EL (cell line): ENCODE results near the gene MYO16.

Experiments
- DNase-seq: peaks from one replicate; pipeline ENCODE4 v3.0.0-alpha.2; 2016

Gene MYO16

DNA sequence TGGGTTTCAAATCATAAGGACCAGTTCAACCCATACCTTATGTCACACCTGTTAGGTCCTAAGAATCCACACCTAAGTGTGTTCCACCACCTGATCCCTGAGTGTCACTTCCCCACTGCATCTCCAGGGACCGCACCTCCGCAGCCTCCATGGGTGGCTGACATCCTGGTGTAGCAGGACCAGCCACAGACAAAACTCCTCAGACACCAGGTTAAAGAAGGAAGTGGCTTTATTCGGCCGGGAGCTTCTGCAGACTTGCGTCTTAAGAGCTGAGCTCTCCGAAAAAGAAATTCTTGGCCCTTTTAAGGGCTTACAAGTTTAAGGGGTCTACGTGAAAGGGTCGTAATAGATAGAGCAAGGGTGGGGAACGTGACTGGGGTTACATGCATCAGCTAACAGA is 509.9 kb downstream of the MYO16 start:
- DNase-seq = no peak

GRCh38 chr13:109140054-109140453 is 510.6 kb downstream of the MYO16 start:
- DNase-seq = no peak

DNA sequence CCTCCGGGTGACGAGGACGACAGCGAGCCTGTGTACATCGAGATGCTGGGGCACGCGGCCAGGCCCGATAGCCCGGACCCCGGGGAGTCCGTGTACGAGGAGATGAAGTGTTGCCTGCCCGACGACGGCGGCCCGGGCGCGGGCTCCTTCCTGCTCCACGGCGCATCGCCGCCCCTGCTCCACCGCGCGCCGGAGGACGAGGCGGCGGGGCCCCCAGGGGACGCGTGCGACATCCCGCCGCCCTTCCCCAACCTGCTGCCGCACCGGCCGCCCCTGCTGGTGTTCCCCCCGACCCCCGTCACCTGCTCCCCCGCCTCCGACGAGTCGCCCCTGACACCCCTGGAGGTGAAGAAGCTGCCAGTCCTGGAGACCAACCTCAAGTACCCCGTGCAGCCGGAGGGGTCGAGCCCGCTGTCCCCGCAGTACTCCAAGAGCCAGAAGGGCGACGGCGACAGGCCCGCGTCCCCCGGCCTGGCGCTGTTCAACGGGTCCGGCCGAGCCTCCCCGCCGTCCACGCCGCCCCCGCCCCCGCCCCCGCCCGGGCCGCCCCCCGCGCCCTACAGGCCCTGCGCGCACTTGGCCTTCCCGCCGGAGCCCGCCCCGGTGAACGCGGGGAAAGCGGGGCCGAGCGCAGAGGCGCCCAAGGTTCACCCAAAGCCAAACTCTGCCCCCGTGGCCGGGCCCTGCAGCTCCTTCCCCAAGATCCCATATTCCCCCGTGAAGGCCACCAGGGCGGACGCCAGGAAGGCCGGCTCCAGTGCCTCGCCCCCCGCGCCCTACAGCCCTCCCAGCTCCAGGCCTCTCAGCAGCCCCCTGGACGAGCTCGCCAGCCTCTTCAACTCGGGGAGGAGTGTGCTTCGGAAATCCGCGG is 511.3 kb downstream of the MYO16 start:
- no peak for DNase-seq

GRCh38 chr13:109141706-109142105 is 512.3 kb downstream of the MYO16 start:
- DNase-seq = no peak

- peak; percentile 13 for DNase-seq
Measured at GRCh38 chr13:109144693-109145437, 515.5 kb downstream of the MYO16 start.

DNA sequence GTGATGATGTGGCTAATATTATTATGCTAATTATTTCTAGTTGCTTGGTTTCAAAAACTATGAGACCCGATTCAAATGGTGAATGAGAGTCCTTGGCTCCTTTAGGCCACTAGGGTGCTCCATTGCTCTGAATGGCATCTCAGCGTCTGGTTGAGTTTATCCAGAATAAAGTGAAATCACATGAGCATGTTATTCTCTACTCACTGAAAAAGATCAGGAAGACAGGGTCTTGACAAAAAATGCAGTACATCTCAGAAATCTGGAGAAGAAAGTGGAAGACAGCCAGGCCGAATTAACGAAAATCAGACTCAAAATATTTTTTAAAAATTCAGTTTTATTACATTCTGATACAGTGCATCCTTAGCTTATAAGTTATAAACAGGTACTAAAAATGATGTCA is 516.2 kb downstream of the MYO16 start:
- peak; percentile 68 for DNase-seq

GRCh38 chr13:109146393-109146792 is 517.0 kb downstream of the MYO16 start:
- no peak for DNase-seq

GRCh38 chr13:109146912-109147647 is 517.7 kb downstream of the MYO16 start:
- peak; percentile 84 for DNase-seq

DNA sequence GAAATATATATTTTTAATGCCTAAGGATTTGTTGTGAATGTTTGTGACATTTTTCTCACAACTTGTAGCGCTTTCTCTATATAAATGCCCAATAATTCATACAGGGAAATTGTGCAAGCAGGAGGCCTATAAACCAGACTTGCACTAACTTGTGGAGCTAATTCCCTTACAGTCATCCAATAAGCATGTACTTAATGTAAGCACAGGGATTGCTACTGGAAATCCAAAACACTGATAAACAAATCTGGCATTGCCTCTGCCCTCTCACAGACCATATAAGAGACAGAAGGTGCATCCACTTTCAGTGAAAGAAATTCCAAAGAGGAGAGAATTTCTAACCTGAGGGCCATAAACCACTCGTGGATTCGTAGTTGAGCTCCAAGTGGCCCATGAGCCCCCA is 518.8 kb downstream of the MYO16 start:
- peak; percentile 64 for DNase-seq

DNA sequence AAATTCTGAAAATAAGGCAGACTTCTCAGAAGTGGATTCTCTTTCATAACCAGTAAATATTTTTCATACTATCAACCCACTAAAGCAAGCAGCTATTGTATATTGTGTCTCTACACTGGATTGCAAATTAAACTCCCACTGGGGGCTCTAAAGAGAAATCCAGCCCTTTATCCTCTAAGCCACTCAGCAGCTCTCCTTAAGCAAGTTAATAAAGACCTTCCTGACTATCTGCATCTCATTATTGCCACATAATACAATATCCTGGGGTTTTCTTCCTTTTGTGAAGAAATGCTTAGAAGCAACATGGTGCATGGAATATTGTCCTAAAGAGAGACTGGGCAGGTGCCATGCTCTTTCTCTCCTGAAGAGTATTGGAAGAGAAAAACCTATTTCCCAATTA is 521.3 kb downstream of the MYO16 start:
- no peak for DNase-seq

DNA sequence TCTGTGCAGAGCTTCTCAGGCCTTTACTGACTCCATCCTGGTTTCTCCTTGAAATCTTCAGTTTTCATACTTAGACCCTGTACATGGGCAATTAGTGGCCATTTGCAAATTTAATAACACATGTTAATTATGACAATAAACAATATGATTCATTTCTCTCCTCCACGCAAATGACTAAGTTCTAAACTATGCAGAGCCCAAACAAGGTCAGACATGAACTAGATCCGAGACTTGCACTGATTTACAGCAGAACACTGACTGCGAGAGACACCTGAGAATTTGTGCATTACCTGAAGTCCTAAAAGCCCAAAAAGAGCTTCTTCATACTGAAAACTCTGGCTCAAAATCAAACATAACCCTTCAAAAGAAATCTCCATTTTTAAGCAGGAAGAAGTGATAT is 521.8 kb downstream of the MYO16 start:
- DNase-seq = peak; percentile 15

DNA sequence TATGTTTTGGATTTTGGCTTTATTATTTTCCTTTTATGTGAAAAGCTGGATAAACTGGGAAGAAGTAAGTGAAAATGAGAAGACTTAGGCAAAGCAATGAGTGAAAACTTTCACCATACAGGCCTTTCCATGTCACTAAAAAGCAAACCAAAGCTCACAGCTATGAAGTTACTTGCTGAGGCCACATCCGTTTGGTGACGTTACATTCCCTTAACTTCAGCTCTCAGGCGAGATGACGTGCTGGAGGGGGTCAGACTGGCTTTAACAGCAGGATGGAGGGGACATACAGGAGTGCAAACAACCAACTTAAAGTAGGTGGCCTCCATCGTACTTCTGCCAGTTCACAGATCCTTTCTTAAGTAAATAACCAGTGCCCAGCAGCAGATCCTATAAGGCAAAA is 522.3 kb downstream of the MYO16 start:
- no peak for DNase-seq

DNA sequence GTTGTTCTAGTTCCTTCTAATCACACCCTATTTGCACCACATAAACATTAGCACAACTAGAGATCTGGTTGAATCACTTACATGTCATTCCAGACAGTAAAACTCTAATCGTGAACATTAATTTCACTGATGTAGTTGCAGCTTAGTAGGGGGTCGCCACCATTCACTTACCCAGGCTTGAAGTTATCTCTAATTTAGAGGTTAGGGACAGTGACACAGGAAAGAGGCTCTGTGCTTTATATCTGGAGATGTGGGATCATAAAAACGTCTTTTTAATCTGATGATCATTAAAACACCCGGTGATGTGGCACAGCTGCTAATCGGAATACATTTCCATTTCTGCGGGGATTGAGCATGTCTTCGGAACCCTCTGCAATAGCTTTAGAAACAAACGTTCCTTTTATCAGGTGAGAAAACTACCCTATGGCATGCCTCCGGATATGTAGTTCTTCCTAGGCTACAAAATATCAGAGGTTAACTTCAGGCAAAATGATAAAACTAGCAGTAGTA is 523.0 kb downstream of the MYO16 start:
- DNase-seq = no peak

GRCh38 chr13:109152941-109153340 is 523.5 kb downstream of the MYO16 start:
- DNase-seq = no peak

GRCh38 chr13:109154146-109154545 is 524.7 kb downstream of the MYO16 start:
- DNase-seq = peak; percentile 13

GRCh38 chr13:109154546-109154945 is 525.1 kb downstream of the MYO16 start:
- DNase-seq = peak; percentile 29

- DNase-seq = peak; percentile 84
Measured at GRCh38 chr13:109154966-109155761, 525.8 kb downstream of the MYO16 start.

- DNase-seq = peak; percentile 86
Measured at GRCh38 chr13:109156181-109156935, 526.9 kb downstream of the MYO16 start.

GRCh38 chr13:109157275-109157674 is 527.9 kb downstream of the MYO16 start:
- no peak for DNase-seq

GRCh38 chr13:109158383-109158782 is 529.0 kb downstream of the MYO16 start:
- DNase-seq = no peak

GRCh38 chr13:109159650-109160309 is 530.4 kb downstream of the MYO16 start:
- DNase-seq = no peak
